GM19397 (cell line): ENCODE measurements around the gene ABCA6.

Source experiments
- ATAC-seq: cut with Tn5 transposase; IDR thresholded peaks from one replicate; pipeline ENCODE4 v1.9.1; 2021; ENCODE audit warnings: mild to moderate bottlenecking, moderate library complexity; ENCODE audit not compliant: unreplicated experiment

Gene ABCA6

GRCh38 chr17:69142175-69142802, 594 bp upstream of the ABCA6 start:
- ATAC-seq: no peak

DNA sequence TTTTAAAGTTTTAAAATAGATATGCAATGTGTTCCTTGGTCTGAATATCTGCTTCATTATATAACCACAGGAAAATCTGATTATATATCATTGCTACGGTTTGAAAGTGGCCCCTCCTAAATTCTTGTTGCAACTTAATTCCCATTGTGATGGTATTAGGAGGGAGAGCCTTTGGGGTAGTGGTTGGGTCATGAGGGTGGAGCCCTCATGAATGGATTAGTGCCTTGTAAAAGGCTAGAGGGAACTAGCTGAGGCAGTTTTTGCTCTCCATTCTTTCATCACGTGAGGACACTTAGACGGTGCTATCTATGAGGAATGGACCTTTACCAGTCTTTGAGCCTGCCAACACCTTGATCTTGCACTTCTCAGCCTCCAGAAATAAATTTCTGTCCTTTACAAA, 7.6 kb downstream of the ABCA6 start:
- no peak for ATAC-seq

DNA sequence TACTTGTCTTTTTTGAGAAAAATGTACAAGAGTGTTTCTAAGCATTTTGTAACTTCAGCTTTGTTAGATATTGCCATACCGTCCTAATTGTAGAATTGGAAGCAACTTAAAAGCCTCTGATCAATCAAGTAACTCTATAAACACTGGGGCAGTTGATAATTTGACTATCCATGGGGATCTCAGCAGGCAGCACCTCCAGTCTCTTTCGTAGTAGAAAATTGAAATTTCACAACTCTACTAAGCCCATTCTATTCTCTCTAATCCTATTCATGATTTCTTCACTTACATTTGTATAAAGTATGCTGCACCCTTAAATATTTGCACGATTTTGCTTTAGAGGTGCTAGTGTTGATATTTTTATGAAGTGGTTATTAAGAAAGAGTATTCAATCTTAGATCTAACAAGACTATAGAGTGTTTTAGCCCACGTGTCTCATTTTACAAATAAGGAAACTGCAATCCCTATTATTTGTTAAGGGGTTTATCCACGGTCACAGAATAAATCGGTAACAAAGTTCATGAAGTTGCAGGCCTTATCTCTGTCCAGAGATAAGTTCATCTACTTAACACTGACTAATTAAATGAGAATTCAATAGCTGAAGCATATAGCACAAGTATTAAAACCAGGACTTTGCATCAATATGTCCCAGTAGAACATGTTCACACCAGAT, 10.9 kb downstream of the ABCA6 start:
- ATAC-seq: no peak

DNA sequence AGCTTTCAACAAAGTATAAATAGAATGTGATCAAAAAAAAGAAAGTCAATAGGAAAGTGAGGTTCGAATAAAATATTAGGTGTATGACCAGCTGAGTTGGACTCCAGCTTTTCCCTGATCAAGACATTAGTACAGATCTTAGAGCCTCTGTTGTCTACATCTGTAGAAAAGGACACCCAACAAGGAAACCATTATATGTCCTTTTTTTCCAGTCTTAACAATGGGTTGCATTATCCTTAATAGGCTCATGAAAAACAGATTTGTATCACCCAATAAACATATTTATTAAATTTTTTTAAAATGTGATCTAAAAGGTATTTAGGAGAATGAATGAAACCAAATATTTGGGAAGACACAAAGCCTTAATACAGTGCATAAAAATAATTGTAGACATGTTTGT, 18.1 kb downstream of the ABCA6 start:
- ATAC-seq: no peak

DNA sequence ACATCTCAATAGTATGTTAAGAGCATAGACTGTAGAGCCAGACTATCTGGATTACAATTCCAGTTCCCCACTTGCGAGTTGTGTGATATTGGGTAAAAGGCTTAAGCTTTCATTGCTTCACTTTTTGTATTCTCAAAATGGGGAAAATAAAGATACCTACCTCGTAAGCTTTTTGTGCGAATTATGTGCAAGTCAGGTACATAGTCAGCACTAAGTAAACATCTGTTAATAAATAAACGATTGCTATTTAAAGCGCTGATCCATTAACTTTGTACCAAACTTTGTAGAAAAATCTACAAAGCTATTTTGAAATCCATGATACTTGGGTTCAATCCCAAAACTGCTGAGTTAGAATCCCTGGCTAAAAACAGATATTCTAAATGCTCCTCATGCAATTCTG, 19.6 kb downstream of the ABCA6 start:
- ATAC-seq: no peak

- ATAC-seq: no peak
These were observed 23.6 kb downstream of the ABCA6 start for GRCh38 chr17:69117855-69118784.

- no peak for ATAC-seq
These were observed 29.9 kb downstream of the ABCA6 start for GRCh38 chr17:69111794-69112193.

DNA sequence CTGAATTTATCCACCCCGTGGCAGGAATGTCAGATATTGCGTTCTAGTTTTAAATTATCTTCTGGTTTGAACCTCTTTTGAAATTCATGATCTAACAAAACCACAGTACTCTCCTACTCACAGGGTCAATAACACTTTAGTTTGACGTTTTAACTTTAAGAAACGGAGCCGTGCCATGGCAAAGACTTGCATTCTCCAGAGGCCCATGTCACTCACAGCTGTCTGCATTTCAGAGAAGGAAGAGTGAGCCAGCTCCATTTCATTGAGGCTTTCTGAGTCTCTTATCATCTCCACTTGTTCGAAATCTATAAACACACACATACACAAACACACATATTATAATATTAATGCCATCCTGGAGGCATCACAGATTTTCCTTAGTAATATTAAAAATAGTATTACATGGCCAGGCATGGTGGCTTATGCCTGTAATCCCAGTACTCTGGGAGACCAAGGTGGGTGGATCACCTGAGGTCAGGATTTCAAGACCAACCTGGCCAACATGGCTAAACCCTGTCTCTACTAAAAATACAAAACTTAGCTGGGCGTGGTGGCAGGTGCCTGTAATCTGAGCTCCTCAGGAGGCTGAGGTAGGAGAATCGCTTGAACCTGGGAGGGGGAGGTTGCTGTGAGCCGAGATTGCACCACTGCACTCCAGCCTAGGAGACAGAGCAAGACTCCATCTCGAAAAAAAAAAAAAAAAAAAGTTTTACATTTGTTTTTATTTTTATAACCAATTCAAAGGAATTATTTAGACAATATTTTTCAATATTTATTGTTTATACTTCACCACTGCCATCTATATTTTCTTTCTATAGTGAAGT, 35.6 kb downstream of the ABCA6 start:
- ATAC-seq: no peak

GRCh38 chr17:69103557-69104233, 38.0 kb downstream of the ABCA6 start:
- ATAC-seq: no peak

- no peak for ATAC-seq
These were observed 43.1 kb downstream of the ABCA6 start for GRCh38 chr17:69098625-69099024.

DNA sequence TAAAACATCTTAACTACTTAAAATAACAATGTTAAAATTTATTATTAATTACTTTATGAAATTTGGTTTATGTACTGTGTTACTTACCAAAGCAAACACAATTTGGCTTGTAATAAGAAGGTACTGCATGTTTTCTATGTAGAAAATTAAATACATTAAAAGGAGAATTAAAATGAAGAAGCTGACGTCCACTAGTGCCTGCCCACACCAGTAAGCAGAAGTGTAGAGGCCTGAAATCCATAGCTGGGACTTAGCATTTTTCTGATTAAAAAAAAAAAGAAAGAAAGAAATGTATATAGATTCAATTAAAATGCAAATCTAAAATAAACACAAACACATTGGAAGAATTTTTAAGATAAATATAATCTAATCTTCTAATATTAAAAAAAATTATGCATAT, 45.2 kb downstream of the ABCA6 start:
- no peak for ATAC-seq

DNA sequence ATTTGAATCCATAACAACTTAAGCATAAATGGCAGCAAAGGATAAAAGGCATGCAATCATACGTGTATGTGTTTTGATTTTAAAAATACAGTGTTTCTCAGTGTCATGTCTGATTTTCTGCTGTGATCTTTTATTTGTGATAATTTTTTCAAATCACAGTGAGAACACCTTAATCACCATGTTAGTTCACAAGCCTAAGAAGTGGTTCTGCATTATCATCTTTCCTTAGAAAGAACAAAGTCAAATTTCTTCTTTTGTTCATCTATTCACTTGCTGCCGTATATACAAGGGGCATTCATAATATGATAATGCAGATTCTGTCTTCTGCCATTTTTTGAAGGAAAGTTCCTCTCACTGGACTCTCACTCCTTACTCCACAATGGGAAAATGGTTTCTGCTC, 47.7 kb downstream of the ABCA6 start:
- no peak for ATAC-seq

DNA sequence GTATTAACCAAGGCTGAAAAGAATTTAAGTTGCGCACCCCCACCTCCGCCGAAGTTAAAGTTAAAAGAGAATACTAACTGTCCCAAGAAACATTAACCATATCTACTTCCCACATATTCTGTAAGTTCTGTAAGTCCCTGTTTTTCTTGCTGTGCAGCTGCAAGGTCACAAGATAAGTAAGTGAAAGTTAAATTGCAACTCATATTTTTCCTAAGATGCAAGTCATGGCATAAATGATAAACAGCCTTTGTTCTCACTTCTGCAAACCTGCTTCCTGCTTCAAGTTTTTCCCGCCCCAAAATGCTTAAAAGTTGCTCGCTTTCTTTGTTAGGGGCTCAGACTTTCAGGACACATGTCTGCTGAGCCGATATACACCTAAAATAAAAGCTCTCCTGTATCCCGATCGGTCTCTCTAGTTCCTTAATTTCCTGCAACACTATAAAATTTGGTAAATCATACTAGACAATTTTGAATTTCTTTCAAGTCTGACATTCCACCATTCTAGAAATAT, 48.4 kb downstream of the ABCA6 start:
- ATAC-seq: no peak

DNA sequence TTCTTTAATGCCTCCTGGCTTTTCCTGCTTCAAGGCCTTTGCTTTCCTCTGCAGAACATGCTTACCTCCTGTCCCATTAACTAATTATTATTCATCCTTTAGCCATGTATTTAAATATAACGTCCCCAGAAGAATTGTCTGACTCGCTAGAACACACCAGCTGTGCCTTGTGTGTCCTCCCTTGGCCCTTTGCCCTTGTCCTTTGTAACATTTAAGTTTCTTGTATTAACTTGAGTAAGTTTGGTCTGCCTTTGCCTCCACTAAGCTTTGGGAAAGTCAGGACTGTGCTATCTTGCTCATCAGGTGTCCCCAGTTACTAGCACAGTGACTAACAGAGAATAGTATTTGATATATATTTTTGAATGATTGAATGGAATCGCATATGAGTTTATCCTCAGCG, 51.3 kb downstream of the ABCA6 start:
- no peak for ATAC-seq

DNA sequence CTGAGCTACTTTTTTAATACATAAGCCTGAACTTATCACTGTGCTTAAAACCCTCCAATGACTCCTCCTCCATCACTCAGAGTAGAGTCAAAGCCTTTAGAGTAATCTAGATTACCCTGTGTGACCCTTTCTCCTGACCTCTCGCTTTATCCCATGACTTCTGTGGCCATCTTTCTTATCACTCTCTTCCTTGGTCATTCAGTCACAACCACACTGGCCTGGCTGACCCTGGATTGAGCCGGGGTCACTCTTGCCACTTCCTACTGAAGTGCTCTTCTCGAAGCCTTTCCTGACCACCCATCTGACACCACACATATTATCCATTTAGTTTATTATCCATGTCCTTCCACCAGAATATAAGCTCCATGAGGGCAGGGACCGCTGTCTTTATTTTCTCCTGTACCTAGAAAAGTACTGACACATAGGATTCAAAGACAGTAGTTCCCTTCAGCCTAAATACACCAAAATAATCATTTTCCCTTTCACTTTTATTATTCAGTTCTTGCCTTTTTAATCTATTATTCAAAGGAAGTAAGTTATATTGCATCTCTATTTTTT, 53.0 kb downstream of the ABCA6 start:
- no peak for ATAC-seq

DNA sequence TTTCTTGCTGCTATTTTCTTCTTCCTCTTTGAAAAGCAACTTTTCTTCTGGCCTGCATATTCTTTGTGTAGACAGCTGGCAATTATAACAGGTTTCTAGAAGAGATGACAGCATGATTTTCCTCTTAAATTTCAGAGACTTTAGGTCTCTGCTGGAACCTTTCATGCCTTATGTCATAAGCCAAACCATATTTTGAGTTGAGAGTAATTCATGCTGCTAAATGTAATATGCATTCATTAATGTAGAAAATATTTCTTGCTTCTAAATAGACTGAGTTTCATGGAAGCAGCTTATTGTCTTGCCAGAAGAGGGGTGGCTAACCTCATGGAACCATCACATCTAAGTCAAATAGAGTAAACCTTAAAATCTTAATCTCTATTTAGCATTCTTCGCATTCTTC, 55.1 kb downstream of the ABCA6 start:
- ATAC-seq: no peak

GRCh38 chr17:69084911-69085310, 56.8 kb downstream of the ABCA6 start:
- no peak for ATAC-seq

DNA sequence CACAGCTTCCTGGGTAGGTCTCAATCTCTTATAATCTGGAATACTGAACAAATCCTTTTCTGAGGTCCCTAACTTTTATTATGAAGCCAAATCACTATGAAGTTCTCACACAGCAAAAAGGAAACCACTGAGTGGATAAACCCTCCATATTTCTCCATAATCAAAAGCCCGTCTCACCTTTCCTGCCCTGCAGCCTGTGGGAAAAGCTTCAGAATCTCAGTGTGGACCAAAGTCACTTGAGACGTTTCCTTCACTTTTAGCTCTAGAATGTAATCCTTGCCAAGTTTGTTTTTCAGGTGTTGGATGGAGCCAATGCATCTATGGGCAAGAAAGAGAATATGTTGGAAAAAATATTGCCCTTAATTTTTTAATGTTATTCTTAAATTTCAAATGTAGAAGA, 59.0 kb downstream of the ABCA6 start:
- ATAC-seq: no peak

- ATAC-seq: no peak
These were observed 62.8 kb downstream of the ABCA6 start for GRCh38 chr17:69078864-69079263.

DNA sequence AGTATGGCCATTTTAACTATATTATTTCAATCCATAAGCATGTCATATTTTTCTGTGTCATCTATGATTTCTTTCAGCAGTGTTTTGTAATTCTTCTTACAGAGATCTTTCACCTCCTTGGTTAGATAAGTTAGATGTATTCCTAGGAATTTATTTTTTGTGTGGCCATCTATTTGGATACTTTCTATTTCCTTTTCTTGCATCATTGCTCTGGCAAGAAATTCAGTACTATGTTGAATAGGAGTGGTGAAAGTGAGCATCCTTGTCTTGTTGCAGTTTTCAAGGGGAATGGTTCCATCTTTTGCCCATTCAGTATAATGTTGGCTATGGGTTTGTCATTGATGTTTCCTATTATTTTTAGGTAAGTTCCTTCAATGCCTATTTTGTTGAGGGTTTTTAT, 65.9 kb downstream of the ABCA6 start:
- no peak for ATAC-seq
